HG02798 (cell line): ENCODE measurements around the gene ANO3.
"Not testable (repeated sequence)": the region's sequence is repeated elsewhere in the genome, so short reads cannot be mapped to it uniquely, and the experiment has no call there.

Source experiments
- ATAC-seq: cut with Tn5 transposase; IDR thresholded peaks from one replicate; pipeline ENCODE4 v1.9.1; 2021; ENCODE audit warnings: mild to moderate bottlenecking; ENCODE audit not compliant: unreplicated experiment, poor library complexity

ANO3 gene

GRCh38 chr11:26613759-26614158 lies 281.8 kb downstream of the ANO3 start:
- ATAC-seq, result no peak

- no peak for ATAC-seq
Observed at GRCh38 chr11:26618441-26618840, 286.5 kb downstream of the ANO3 start.

GRCh38 chr11:26620282-26621045 lies 288.5 kb downstream of the ANO3 start:
- no peak for ATAC-seq

GRCh38 chr11:26621132-26621531 lies 289.2 kb downstream of the ANO3 start:
- no peak for ATAC-seq

- ATAC-seq, result no peak
Observed at GRCh38 chr11:26622181-26622580, 290.3 kb downstream of the ANO3 start.

GRCh38 chr11:26623076-26623659 lies 291.2 kb downstream of the ANO3 start:
- ATAC-seq, result no peak

GRCh38 chr11:26626346-26626745 lies 294.4 kb downstream of the ANO3 start:
- no peak for ATAC-seq

GRCh38 chr11:26632691-26633159 lies 300.8 kb downstream of the ANO3 start:
- peak; percentile 94 for ATAC-seq

GRCh38 chr11:26643314-26643713 lies 311.4 kb downstream of the ANO3 start:
- not testable (repeated sequence) for ATAC-seq

- peak; percentile 88 for ATAC-seq
Observed at GRCh38 chr11:26649884-26650283, 318.0 kb downstream of the ANO3 start.

- ATAC-seq, result peak; percentile 62
Observed at GRCh38 chr11:26651916-26652315, 320.0 kb downstream of the ANO3 start.

- no peak for ATAC-seq
Observed at GRCh38 chr11:26655287-26655686, 323.4 kb downstream of the ANO3 start.

GRCh38 chr11:26662916-26663315 lies 331.0 kb downstream of the ANO3 start:
- ATAC-seq, result no peak

- no peak for ATAC-seq
Observed at GRCh38 chr11:26665036-26665435, 333.1 kb downstream of the ANO3 start.

- no peak for ATAC-seq
Observed at GRCh38 chr11:26665946-26666345, 334.0 kb downstream of the ANO3 start.

GRCh38 chr11:26675233-26675928 lies 343.5 kb downstream of the ANO3 start:
- peak; percentile 57 for ATAC-seq

GRCh38 chr11:26676641-26677040 lies 344.7 kb downstream of the ANO3 start:
- ATAC-seq, result no peak

- no peak for ATAC-seq
Observed at GRCh38 chr11:26677566-26677965, 345.6 kb downstream of the ANO3 start.

- no peak for ATAC-seq
Observed at GRCh38 chr11:26687351-26687750, 355.4 kb downstream of the ANO3 start.

- no peak for ATAC-seq
Observed at GRCh38 chr11:26688701-26689100, 356.8 kb downstream of the ANO3 start.

GRCh38 chr11:26696330-26696729 lies 364.4 kb downstream of the ANO3 start:
- no peak for ATAC-seq
